ENCODE measurements around the gene TEAD4. TPM values are rescaled to one million over a fixed set of nuclear protein-coding genes. Genes with fewer than 3 reads are reported as not detected.

TEAD4 gene
- total RNA-seq, 4 donors from 2014 or later, result 3.7 to 13.4 (median 5.4) TPM

DNA sequence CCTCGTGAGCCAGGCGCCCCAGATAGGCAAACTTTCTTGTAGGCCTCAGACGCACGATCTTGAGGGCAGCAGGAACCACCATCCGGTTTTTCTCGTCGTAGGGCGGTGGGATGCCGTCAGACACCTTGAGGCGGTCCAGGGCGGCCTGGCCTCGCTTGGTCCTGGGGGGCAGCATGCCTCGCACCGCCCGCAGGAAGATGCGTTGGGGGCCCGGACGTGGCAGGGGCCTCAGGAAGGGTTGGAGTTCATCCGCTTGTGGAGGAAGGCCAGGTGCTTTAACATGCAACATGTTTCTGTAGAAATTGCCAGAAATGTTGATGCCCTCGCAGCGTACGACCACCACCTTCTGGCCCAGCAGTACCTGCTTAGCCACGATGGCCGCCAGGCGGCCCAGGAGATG is 112.5 kb downstream of the TEAD4 start:
- TF ChIP-seq, protein P1, sequence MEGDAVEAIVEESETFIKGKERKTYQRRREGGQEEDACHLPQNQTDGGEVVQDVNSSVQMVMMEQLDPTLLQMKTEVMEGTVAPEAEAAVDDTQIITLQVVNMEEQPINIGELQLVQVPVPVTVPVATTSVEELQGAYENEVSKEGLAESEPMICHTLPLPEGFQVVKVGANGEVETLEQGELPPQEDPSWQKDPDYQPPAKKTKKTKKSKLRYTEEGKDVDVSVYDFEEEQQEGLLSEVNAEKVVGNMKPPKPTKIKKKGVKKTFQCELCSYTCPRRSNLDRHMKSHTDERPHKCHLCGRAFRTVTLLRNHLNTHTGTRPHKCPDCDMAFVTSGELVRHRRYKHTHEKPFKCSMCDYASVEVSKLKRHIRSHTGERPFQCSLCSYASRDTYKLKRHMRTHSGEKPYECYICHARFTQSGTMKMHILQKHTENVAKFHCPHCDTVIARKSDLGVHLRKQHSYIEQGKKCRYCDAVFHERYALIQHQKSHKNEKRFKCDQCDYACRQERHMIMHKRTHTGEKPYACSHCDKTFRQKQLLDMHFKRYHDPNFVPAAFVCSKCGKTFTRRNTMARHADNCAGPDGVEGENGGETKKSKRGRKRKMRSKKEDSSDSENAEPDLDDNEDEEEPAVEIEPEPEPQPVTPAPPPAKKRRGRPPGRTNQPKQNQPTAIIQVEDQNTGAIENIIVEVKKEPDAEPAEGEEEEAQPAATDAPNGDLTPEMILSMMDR (IDR thresholded peaks at IDR 0.05; ENCODE audit: low read depth), result no peak

DNA sequence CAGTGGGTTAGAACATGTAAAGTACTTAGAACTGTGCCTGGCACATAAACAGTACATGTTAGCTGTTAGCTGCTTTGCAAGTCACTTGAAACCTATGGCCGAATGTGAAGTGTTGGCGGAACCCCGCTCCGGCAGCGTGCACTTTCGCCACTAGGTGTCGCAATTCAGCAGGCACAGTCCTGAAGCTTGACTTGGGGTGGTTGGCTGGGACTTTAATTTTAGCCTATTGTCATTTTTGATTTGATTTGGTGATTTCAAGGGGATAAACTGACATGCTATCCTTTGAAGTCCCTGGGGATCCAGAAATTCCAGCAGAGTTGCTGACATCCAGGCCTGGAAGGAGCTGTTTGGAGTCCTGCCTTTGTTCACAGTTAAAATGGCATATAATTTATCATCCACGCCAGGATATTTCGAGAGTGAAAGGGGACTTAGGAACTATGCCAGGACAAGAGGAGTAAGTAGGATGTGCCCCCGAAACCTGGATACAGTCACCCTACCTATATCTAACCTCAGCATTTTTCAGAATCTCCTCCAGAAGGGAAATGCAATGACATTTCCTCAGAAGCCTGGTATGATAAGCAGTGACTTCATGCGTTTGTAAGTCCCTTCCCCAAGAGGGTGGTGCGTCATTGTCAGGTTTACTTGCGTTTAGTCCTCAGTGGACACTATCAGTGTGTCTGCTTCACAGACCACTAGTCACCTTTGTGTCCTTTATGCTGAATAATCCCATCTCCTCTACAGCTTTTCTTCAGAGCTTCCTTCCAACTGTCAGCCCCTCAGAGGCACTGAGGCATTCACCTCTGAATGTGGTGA is 114.4 kb downstream of the TEAD4 start:
- TF ChIP-seq, protein P1 (IDR thresholded peaks at IDR 0.05; ENCODE audit: low read depth), result no peak

DNA sequence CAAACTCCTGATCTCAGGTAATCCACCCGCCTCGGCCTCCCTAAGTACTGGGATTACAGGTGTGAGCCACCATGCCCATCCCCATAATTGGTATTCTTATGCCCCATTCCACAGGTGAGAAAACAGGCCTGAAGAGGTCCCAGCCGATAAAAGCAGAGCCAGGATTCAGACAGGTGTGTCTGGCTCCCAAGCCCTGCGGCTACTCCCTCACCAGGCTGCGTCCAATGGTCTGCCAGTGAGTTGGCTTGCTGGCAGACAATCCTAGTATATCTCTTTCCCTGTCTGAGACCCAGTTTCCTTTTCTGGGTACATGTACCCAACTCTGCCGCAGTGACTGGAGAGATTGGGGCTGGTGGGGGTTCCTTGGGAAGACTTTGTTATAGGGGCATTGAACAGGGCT is 116.1 kb downstream of the TEAD4 start:
- TF ChIP-seq, protein P1 (IDR thresholded peaks at IDR 0.05; ENCODE audit: low read depth), result no peak

DNA sequence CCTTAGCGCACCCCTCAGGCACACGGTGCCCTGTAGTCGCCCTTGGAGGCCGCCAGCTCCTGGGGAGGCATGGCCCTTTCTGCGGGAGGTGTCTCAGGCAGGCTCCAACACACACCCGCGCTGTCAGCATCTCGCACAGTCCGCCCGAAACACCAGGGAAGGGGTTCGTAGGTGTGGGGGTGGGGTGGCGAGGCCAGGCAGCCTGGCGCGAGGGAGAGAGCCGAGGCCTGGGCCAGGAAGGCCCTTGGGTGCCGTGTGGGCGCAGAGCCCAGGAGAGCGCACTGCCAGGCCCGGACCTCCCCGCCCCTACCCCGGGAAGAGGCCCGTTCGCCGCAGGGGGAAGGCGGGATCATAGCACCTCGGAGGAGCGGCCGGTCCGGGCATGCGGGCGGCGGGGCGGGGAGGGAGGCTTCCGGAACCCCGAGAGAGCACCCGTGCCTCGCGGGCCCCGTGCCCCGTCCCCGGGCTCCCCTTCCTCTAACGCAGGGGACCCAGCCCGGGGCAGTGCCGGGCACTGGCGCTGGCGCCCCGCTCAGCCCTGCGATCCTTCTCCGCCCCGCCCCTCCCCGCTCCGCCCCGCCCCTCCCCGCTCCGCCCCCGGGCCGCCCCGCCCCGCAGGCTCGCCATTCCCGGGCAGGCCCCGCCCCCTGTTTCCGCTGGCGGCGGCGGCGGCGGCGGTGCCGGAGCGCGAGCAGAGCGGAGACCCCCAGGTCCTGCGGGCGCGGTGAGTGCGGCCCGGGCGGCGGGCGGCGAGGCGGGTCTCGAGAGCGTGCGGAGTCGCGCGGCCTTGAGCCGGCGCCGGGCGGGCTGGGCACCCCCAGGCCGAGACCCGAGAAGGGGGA is 117.8 kb downstream of the TEAD4 start, which contains the start of gene TSPAN9:
TSS of gene TSPAN9 (plus strand) at position 650 of the 842 bp plus-strand sequence. CDS start 123,815 bp downstream, outside the sequence.
- TF ChIP-seq, protein P1 (IDR thresholded peaks at IDR 0.05; ENCODE audit: low read depth), result no peak

DNA sequence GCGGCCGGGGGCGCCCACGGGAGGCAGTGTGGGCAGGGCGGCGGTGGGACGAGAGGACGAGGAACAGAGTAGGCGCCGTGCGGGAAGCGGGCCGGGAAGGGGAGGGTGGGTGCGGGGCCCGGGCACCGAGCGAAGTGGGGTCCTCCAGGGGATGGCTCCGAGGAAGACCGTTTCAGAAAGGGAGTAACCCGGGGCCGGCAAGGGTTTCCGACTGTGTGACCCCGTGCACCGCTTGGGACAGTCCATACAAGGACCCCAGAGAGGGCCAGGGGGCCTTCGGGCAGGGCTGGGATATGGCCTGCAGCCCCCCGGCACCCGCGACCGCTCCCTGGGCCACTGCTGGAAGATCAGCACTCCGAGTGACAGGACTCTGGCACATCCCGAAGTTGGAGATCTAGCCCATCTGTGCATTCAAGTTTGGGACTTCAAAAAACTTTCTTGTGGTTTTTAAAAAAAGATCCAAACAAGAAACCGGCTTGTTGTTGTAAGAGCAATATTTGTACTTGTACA is 118.4 kb downstream of the TEAD4 start:
- TF ChIP-seq, protein P1 (IDR thresholded peaks at IDR 0.05; ENCODE audit: low read depth), result no peak

DNA sequence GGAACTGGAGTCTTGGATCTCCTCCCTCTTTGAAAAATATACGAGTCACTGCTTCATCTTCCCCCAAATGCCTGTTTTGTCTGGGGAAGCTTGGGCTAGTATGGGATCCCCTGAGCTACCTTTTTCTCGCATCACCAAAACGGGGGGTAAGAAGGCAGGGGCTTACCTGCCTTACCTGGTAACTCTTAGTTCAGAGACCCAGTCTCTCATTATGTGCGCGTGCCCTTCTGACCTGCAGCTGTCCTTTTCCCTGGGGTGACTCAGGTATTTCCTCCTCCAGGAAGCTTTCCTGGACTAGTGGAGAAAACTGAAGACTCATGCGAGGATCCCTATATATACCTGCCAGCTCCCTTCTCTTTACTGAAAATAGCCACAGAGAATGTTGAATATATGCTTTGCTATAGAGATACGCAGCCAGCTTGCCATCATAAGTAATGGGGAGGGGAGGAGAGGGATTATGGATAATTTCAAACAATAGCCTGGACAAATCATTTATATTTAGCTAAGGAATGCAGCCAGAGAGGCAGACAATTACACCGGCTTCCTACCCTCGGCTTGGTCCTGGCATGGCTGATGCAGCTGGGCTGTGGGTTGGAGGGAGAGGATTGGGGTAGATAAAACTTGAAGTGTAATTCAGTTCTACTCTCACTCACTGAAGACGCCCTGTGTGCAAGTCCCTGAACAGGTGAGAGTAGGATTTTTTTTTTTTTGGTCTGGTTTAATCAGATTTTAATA is 119.1 kb downstream of the TEAD4 start:
- TF ChIP-seq, protein P1 (IDR thresholded peaks at IDR 0.05; ENCODE audit: low read depth), result no peak

Measured in subcutaneous adipose tissue (tissue), 4 donors.